B cell (primary cell): ENCODE measurements around the gene HNRNPAB.

Experiments
- CTCF ChIP-seq: fragments of 200-600 bp; IDR thresholded peaks from one replicate; pipeline ENCODE4 v1.8.0; 2022; ENCODE audit warnings: antibody characterized with exemption, mild to moderate bottlenecking
- EZH2 ChIP-seq: IDR thresholded peaks from 2 replicates; pipeline ENCODE4 v1.6.1; 2012; ENCODE audit warnings: borderline replicate concordance, low read depth, mild to moderate bottlenecking, moderate library complexity, low read length; ENCODE audit not compliant: insufficient read depth, poor library complexity, severe bottlenecking

- TF ChIP-seq EZH2, result no peak
- TF ChIP-seq CTCF, result no peak
These were observed 36.0 kb downstream of the HNRNPAB start for GRCh38 chr5:178240341-178240741.
